Loucy (cell line): ENCODE data around the gene CERS5.

ENCODE experiments used
- CTCF ChIP-seq: fragments of 200-600 bp; sonication (generic); conservative IDR thresholded peaks from 2 replicates; pipeline ENCODE4 v1.5.1; 2014; ENCODE audit warnings: mild to moderate bottlenecking, antibody characterized with exemption, low read length
- EZH2phosphoT487 ChIP-seq: fragments of 200-600 bp; IDR thresholded peaks from 2 replicates; pipeline ENCODE4 v1.6.1; 2018; ENCODE audit warnings: antibody characterized with exemption, mild to moderate bottlenecking, moderate library complexity, borderline replicate concordance

GRCh38 chr12:50197297-50197727 is 30.1 kb upstream of the CERS5 start:
- no peak for TF ChIP-seq CTCF
- no peak for TF ChIP-seq EZH2phosphoT487
